HG03354 (cell line): ENCODE results near the gene WDR49.

Experiments
- ATAC-seq: cut with Tn5 transposase; IDR thresholded peaks from one replicate; pipeline ENCODE4 v1.9.1; 2021; ENCODE audit warnings: mild to moderate bottlenecking; ENCODE audit not compliant: unreplicated experiment, poor library complexity, severe bottlenecking

WDR49 gene

DNA sequence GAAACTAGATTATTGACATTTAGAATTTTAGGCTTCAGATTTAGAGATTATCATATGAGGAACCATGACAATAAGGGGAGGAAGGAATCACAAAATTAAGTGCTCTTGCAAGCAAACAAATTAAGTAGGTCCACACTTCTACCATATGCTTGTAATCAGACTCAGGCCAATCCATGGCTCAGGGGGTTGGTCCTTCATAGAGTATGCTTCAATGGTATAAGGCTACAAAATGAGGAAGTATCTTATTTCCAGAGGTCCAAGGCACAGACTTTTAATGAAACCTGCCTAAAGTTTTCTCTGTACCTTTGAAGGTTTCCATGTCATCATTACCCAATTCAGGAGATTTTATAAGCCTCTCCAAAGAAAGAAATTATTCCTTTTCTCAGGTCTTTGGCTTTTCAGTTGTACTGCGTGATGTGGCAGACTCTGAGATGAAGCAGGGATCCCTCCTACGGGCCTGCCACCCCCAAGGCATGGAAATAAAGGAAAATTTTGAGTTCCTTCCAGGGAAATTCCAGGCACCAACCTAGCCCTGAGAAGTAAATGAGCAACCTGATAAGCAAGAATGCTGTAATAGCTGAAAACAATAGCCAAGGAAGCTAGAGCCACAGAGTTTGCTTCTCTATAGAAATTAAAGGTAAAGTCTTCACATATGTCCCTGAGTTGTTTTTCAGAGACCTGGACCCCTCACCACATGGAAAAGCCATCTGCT lies 216.2 kb downstream of the WDR49 start:
- ATAC-seq, result no peak
